ENCODE data around the gene DTL.

DTL gene

DNA sequence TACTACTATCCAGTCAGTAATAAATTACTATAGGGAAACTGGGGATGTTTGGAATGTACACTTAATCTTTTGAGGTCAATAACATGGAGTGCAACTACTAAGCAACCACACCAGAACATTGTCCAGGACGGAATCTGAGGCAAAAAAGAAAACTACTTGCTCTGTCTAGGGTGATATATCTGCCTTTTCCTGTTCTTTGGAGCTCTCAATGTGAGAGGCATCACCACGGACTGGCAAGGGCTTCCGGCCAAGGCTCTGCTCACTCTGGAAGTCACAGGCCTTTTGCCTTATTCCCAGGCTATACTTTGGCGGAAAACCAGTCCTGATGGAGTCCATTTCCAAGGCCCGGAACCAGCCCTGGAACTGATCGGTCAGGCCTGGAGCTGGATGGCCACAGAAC is 94.2 kb downstream of the DTL start:
- DNase-seq = no peak

DNA sequence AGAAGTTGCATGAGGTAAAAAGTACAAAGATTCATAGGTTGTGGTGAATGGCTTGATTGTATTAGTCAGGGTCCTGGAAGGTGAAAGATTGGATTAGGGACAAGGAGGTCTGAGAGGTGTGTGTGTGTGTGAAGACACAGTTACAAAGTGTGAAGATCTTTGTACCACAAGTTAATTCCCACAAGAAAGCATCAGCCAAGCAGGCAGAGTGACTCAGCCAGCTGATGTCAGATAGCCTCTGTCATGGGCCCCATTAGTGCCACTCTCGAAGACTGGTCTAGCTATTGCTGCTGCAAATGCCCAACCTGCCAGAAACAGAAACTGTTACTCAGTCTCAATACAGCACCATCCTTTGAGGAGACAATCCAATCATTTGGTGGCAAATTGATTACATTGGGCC is 96.5 kb downstream of the DTL start:
- DNase-seq = no peak

DNA sequence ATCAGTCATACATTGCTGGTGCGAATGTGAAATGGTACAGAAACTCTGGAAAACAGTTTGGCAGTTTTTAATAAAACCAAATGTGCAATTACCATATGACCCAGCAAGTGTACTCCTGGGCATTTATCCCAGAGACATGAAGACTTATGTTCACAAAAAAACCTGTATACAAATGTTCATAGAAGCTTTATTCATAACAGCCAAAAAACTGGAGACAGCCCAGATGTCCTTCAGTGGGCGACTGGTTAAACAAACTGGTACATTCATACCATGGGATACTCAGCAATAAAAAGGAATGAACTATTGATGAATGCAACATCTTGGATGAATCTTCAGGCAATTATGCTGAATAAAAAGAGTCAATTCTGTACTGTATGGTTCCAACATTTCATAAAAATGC is 97.8 kb downstream of the DTL start:
- DNase-seq = no peak

DNA sequence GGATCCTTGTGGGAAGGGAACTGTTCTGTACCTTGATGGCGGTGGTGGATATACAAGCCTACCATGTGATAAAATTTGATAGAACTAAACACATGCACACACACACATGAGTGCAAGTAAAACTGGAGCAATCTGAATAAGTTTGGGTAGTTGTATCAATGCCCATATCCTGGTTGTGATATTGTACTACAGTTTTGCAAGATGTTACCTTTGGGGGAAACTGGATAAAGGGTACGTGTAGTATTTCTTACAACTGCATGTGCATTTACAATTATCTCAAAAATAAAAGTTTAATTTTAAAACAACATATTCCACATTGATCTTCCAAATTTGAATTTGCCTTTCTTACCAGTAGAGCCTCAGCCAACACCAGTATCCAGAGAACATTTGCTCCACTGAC is 99.6 kb downstream of the DTL start:
- DNase-seq = no peak

DNA sequence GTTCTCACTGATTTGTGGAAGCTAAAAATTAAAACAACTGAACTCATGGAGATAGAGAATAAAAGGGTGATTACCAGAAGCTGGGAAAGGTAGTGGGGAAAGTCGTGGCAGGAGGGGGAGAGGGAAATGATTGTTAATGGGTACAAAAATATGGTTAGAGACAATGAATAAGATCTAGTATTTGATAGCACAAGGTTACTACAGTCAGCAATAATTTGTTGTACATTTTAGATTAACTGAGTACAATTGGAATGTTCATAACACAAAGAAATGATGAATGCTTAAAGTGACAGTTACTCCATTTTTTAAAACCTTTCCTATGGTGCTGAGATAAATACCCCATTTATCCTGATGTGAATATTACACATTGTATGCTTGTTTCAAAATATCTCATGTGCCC is 102.3 kb downstream of the DTL start:
- no peak for DNase-seq

DNA sequence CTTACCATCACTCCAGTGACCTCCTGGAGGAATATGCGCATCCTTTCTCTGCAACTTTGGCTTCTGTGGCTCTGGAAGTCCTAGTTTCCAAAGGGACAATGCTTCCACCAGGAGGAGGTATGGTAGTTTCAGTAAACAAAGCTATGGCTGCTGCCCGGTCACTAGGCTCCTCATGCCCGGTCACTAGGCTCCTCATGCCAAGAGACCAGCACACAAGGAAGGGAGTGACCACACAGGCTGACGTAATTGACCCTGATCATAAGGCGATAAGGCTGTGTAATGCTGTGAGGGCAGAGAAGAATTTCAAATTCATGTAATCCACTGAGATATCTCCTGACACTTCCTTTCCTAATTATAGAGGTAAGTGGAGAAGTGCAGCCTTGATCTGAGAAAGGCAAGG is 102.9 kb downstream of the DTL start:
- DNase-seq = no peak

DNA sequence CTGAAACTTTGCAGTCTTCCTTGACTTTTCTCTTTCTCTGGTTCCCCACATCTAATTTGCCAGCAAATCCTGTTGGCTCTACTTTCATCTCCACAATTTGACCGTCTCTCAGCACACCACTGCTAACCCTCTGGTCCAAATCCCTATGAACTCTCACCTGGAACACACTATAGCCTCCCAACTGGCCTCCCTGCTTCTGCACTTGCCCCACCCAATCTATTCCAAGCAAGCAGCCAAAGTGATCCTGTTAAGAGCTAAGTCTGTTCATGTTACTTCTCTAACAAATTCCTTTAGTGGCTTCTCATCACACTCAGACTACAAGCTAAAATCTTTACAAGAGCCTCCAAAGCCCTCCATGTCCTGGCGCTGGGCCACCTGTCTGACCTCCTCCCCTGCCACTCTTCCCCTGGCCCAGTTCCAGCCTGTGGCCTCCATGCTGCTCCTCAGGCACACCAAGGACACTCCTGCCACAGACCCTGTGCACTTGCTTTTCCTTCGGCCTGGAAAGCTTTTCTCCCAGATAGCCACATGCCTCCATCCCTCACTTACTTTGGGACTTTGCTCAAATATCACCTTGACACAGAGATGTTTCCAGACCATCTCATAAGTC is 104.1 kb downstream of the DTL start:
- no peak for DNase-seq

DNA sequence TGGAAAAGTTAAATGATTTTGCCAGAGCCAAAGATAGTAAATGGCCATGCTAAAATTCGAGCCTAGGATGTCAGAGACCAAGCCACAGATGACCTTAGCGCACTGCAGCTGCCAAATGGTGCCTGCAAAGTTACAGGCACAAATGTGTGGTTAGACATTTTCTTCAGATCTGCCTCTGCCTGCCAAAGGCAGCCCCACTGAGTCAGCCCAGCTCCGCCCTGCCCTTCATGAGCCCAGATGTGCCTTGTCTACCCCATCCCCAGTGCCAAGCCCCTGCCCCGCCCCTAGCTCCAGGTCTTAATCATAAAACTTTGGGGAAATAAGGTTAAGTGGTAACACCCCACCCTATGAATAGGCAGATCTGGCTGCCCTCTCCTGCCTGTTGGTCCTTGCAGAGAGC is 105.9 kb downstream of the DTL start:
- no peak for DNase-seq

DNA sequence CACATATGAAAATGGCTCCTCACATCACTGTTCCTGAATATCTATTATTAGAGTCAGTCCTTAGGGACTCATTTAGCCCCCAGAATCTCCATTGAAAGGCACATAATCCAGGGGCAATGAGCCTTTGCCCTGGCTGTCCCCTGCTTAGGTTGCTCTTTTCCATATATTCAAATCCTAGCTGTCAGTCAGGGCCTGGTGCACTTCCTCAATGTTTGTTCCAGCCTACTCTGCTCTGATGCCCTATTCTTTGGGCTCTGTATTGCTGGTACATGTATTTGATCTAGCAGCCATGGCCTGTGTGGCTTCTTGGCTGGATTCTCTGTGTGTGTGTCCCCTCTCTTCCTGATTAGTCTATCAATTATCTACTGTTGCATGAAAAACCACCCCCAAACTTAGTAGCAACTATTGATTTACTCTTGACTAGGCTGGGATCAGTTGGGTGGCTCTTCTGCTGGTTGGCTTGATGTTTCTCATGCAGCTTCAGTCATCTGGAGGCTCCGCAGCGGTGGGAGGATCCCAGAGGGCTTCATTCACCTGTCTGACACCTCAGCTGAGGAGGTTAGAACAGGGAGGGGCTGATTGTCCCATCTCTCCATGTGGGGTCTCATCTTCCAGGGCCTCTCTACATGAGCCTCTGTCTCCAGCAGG is 107.5 kb downstream of the DTL start:
- no peak for DNase-seq

DNA sequence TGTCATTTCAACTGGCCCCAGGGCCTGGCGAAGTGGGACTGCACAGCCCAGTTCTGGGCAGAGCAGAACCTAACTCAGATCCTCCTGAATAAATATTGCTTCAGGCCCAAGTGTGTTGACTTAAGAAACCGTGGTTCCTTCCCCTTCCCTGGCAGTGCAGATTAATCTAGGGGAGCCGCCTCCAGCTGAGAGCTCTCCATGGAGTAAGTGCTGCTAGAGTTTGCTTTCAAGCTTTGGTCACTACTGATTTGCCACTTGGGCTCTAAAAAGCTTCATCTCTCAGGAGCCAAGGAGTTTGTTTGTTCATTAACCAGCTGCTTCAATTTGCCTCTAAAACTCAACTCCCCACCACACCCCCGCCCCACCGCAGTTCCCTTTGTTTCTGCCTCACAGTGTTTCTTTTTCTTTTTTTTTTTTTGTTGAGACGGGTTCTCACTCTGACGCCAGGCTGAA is 112.1 kb downstream of the DTL start:
- no peak for DNase-seq

DNA sequence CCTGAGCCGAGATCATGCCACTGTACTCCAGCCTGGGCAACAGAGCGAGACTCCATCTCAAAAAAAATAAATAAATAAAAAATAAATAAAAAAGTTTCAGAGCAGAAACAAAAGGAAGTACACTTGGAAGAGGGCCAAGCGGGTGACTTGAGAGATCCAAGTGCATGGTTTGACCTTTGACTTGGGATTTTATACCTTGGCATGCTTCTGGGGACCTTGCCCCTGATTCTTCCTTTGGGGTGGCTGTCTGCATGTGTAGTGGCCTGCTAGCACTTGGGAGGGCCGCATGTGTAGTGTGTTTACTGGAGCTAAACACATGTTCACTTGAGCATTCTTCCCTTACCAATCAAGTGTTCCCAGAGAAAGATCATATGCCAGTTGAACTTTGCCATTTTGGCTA is 114.0 kb downstream of the DTL start:
- no peak for DNase-seq

DNA sequence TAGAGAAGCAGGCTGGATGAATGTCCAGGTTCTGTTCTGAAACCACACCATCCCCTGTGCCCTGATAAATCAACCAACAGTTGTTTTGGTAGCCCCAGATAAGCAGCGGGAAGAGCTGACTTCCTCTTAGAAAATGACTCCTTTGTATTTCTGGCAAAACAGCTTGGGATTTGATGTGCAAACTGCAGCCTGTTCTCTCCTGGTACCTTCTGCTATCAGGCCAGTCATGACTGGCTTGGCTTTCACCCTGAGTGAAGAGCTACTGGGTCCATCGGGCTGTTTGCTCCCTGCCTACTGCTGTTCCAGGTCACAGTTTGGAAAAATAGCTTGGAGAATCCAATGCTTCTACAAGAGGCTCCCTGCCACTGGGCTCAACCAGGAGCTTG is 116.8 kb downstream of the DTL start:
- no peak for DNase-seq

DNA sequence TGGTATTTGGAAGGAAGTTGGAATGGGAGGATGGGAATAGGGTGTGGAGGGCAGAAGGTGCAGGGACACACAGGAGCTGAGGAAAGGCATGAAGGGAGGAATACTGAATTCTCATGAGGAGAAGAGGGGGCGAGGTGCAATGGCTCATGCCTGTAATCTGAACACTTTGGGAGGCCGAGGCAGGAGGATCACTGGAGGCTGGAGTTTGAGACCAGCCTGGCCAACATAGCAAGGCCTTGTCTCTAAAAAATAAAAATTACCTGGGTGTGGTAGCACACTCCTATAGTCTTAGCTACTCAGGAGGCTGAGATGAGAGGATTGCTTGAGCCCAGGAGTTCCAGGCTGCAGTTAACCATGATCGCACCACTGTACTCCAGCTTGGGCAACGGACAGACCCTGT is 117.3 kb downstream of the DTL start:
- DNase-seq = no peak

DNA sequence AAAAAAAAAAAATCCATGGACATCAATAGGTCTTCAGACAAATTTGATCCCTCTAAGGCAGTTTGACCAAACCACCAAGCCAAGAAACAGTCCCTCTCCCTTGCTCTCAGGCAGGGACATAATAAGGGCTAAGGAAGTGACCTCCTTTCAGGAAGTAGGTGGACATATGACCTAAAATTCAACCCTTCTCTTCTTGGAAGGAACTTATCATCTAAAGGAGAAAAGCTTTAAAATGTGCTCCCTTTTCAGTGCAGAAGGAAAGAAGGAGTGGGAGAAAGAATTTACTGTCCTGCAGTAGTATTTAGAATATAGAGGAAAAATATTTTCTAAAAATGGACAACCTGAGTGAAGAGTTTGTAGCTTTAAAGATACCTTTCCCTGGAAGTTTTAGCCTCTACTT is 118.1 kb downstream of the DTL start:
- no peak for DNase-seq
